Osteoblast (primary cell): ENCODE measurements around the gene DNMT3A. TPM values are rescaled to one million over a fixed set of nuclear protein-coding genes. Genes with fewer than 3 reads are reported as not detected.

Experiments
- DNase-seq: peaks from one replicate; pipeline ENCODE4 v3.0.0; 2011; ENCODE audit warnings: low spot score, mixed read lengths; ENCODE audit not compliant: insufficient read length; ENCODE audit errors: missing footprints
- H2AFZ ChIP-seq: 2 replicates; pipeline ENCODE4 v1.6.0; 2011; ENCODE audit warnings: mild to moderate bottlenecking, low read length
- H3K27ac ChIP-seq: 2 replicates; pipeline ENCODE4 v1.5.1; 2011; ENCODE audit warnings: mild to moderate bottlenecking, low read depth, low read length, moderate library complexity
- H3K27me3 ChIP-seq: 2 replicates; pipeline ENCODE4 v1.6.0; 2012; ENCODE audit warnings: mild to moderate bottlenecking, control low read depth, inconsistent platforms, low read length, moderate library complexity; ENCODE audit not compliant: insufficient read depth
- H3K36me3 ChIP-seq: 2 replicates; pipeline ENCODE4 v1.5.1; 2011; ENCODE audit warnings: mild to moderate bottlenecking, low read length, control low read depth, moderate library complexity; ENCODE audit not compliant: insufficient read depth
- H3K4me1 ChIP-seq: 2 replicates; pipeline ENCODE4 v1.5.1; 2011; ENCODE audit warnings: mild to moderate bottlenecking, low read length, control low read depth, moderate library complexity; ENCODE audit not compliant: insufficient read depth
- H3K4me2 ChIP-seq: 2 replicates; pipeline ENCODE4 v1.6.0; 2011; ENCODE audit warnings: mild to moderate bottlenecking, low read length; ENCODE audit not compliant: insufficient read depth
- H3K4me3 ChIP-seq: fragments of 200-600 bp; sonication (generic); 3 replicates; pipeline ENCODE4 v1.5.1; 2012; ENCODE audit warnings: mild to moderate bottlenecking, low read length, inconsistent platforms; ENCODE audit not compliant: insufficient read depth
- H3K79me2 ChIP-seq: 2 replicates; pipeline ENCODE4 v1.6.0; 2012; ENCODE audit warnings: mild to moderate bottlenecking, low read length, control low read depth, inconsistent platforms; ENCODE audit not compliant: insufficient read depth
- H3K9me3 ChIP-seq: 2 replicates; pipeline ENCODE4 v1.5.1; 2011; ENCODE audit warnings: low read depth, low read length, control low read depth
- H4K20me1 ChIP-seq: 2 replicates; pipeline ENCODE4 v1.6.0; 2012; ENCODE audit warnings: mild to moderate bottlenecking, low read length, control low read depth; ENCODE audit not compliant: insufficient read depth
- total RNA-seq: library from RNA; depleted of rRNA; stranded (reverse); fragments of >200 nt; gene quantifications from 2 replicates; pipeline ENCODE4 v1.2.3, GENCODE V29; 2012
- TF ChIP-seq, protein P1 (sequence below): IDR thresholded peaks from 2 replicates; pipeline ENCODE4 v1.5.1; 2011; ENCODE audit warnings: mild to moderate bottlenecking, low read depth, low read length, moderate library complexity; ENCODE audit errors: extremely low read depth

The DNMT3A gene
- total RNA-seq, 1 donor = 18.5 TPM

DNA sequence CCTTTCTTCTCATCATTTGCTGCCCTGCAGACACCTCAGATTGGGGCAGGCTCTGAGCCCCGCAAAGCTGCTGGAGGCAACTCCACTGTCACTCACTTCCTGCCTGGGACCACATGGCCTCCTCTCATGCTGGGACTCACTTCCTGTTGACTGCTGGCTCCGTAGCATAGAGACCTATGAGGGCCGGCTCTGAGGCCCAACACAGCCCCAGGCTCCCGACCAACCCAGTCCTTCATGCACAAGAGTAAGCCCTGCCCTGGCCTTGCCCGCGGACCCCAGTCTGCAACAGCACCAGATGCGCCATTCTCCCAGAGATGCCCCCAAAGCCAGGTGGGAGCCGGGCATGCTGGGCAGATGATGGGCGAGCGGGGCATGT lies 55.7 kb downstream of the DNMT3A start:
- no peaks in the 10 kb centered on the region for H3K79me2 ChIP-seq
- no peaks in the 10 kb centered on the region for H4K20me1 ChIP-seq
- TF ChIP-seq, protein P1, sequence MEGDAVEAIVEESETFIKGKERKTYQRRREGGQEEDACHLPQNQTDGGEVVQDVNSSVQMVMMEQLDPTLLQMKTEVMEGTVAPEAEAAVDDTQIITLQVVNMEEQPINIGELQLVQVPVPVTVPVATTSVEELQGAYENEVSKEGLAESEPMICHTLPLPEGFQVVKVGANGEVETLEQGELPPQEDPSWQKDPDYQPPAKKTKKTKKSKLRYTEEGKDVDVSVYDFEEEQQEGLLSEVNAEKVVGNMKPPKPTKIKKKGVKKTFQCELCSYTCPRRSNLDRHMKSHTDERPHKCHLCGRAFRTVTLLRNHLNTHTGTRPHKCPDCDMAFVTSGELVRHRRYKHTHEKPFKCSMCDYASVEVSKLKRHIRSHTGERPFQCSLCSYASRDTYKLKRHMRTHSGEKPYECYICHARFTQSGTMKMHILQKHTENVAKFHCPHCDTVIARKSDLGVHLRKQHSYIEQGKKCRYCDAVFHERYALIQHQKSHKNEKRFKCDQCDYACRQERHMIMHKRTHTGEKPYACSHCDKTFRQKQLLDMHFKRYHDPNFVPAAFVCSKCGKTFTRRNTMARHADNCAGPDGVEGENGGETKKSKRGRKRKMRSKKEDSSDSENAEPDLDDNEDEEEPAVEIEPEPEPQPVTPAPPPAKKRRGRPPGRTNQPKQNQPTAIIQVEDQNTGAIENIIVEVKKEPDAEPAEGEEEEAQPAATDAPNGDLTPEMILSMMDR = no peak
- H3K27me3 ChIP-seq = no peaks in the 10 kb centered on the region
- no peaks in the 10 kb centered on the region for H3K9me3 ChIP-seq
- H2AFZ ChIP-seq = no peak overlapping the region
- H3K4me3 ChIP-seq = no peak overlapping the region
- no peak overlapping the region for H3K4me2 ChIP-seq
- H3K36me3 ChIP-seq = peaks cover 4% of the 10 kb centered on the region
- no peak for DNase-seq
- H3K27ac ChIP-seq = no peak overlapping the region
- no peaks in the 10 kb centered on the region for H3K4me1 ChIP-seq

DNA sequence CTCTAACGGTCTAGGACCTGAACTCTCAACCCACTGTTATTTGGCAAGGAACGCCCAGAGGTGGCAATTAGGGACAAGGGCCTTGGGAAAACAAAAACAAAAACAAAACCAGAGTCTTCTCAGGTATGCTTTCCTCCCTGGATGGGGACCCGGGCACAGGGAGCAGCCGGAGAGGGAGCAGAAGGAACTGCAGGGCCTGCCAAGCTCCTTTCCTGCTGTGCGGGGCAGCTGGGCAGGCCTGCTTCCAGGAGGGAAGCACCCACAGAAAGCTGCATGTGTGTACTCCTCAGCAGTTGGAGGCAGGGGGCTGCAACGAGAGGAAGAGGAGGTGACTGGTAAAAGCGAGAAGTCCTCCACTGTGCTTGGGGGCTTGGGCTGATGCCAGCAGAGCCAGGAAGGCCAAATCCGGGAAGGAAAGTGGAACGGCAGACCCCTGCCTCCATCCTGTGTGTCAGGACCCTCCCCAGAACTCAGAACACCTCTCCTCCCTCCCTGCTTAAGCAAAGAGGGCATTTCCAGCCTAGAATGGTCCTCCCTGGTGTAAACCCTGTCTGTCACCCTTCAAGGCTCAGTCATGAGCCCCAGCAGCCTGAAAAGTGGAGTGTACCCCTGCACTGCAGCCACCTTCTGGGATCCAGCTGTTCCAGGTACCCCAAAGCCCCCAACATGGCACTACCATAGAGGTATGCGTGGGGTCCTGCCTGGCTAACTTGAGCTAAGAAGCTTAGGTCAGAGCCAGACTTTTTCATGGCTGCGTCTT lies 56.3 kb downstream of the DNMT3A start:
- H3K4me1 ChIP-seq = no peaks in the 10 kb centered on the region
- H3K27ac ChIP-seq = no peak overlapping the region
- H3K4me3 ChIP-seq = no peak overlapping the region
- no peak overlapping the region for H2AFZ ChIP-seq
- H3K27me3 ChIP-seq = no peaks in the 10 kb centered on the region
- no peaks in the 10 kb centered on the region for H4K20me1 ChIP-seq
- H3K79me2 ChIP-seq = no peaks in the 10 kb centered on the region
- H3K4me2 ChIP-seq = no peak overlapping the region
- H3K36me3 ChIP-seq = peaks cover 5% of the 10 kb centered on the region
- DNase-seq = no peak
- H3K9me3 ChIP-seq = no peaks in the 10 kb centered on the region
- TF ChIP-seq, protein P1 = no peak

DNA sequence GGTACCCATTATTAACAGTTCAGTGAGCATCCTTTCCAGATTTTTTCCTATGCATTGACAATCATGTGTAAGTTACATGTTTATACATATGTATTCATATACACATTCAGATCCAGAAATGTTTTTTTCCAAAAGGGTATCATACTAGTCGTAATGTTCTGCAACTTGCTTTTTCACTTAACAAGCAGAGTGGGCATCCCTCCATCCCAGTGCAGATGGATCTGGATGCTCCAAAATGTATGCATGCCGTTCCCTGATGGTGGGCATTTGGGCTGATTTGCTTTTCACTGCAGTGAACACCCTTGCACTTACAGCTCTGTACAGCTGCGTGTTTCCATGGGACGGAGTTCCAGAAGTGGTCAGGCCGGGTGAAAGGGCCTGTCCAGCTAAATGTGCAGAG lies 57.0 kb downstream of the DNMT3A start:
- TF ChIP-seq, protein P1 = no peak

DNA sequence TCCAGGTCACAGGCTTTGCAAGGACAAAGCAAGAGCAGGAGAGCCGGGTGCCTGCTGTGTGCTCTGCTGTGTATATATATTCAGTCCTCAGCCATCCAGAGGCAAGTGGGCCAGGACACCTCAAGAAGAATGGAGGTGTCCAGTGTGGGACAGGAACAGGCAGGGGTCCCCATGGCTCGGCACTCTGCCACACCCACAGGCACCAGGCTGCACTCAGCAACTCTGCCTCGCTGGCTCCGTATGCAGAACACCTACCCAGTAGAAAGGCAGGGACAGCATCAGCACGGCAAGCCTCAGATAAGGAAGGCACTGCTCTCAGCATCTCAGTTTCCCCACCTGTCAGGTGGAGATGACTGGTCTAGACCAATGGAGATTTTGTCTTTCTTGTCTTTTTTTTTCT lies 57.8 kb downstream of the DNMT3A start:
- Histone ChIP-seq H3K27ac (no peak overlapping the region), H3K4me3 (no peak overlapping the region), H3K36me3 (peaks cover 5% of the 10 kb centered on the region), H3K4me2 (no peak overlapping the region), H3K9me3 (no peaks in the 10 kb centered on the region), H2AFZ (no peak overlapping the region), H3K4me1 (peaks cover 4% of the 10 kb centered on the region), H3K79me2 (no peaks in the 10 kb centered on the region), H4K20me1 (no peaks in the 10 kb centered on the region), H3K27me3 (no peaks in the 10 kb centered on the region)
- no peak for DNase-seq
- TF ChIP-seq, protein P1 = no peak

More for the DNA sequence above, 57.0 kb downstream of the DNMT3A start:
- no peak overlapping the region for H3K27ac ChIP-seq
- no peaks in the 10 kb centered on the region for H3K9me3 ChIP-seq
- H3K4me2 ChIP-seq = no peak overlapping the region
- no peaks in the 10 kb centered on the region for H3K79me2 ChIP-seq
- no peak for DNase-seq
- H3K4me3 ChIP-seq = no peak overlapping the region
- H3K4me1 ChIP-seq = no peaks in the 10 kb centered on the region
- no peaks in the 10 kb centered on the region for H3K27me3 ChIP-seq
- H4K20me1 ChIP-seq = no peaks in the 10 kb centered on the region
- H2AFZ ChIP-seq = no peak overlapping the region
- peaks cover 5% of the 10 kb centered on the region for H3K36me3 ChIP-seq
